Activated T-cell treated with anti-CD3 and anti-CD28 coated beads, Interleukin-2, amount 50 U/mL, for 1 hour (primary cell): ENCODE results near the gene TCHH.
A peak's percentile ranks its signal among the peaks of the same experiment; 100 is the strongest.
"Not testable (repeated sequence)": the region's sequence is repeated elsewhere in the genome, so short reads cannot be mapped to it uniquely, and the experiment has no call there.

Experiments used
- DNase-seq: peaks from one replicate; pipeline ENCODE4 v3.0.0-alpha.2; 2020

Gene TCHH

GRCh38 chr1:152112101-152112884, 3.0 kb downstream of the TCHH start:
- DNase-seq, result peak; percentile 19

GRCh38 chr1:152111515-152111968, 3.7 kb downstream of the TCHH start:
- peak; percentile 39 for DNase-seq

GRCh38 chr1:152110860-152111514, 4.3 kb downstream of the TCHH start:
- no peak for DNase-seq

GRCh38 chr1:152110365-152110859, 4.8 kb downstream of the TCHH start:
- DNase-seq, result peak; percentile 29

GRCh38 chr1:152109998-152110294, 5.3 kb downstream of the TCHH start:
- DNase-seq, result no peak

GRCh38 chr1:152109231-152109997, 5.8 kb downstream of the TCHH start:
- no peak for DNase-seq

GRCh38 chr1:152108882-152109222, 6.4 kb downstream of the TCHH start:
- no peak for DNase-seq

- peak; percentile 19 for DNase-seq
These were observed 7.0 kb downstream of the TCHH start for GRCh38 chr1:152107984-152108881.

GRCh38 chr1:152107031-152107983, 7.9 kb downstream of the TCHH start:
- DNase-seq, result no peak

- DNase-seq, result no peak
These were observed 10.4 kb downstream of the TCHH start for GRCh38 chr1:152104854-152105253.

GRCh38 chr1:152096931-152097330, 18.3 kb downstream of the TCHH start:
- DNase-seq, result no peak

GRCh38 chr1:152089014-152089674, 26.1 kb downstream of the TCHH start, which contains the start of gene TCHHL1:
Gene TCHHL1, minus strand, starts transcription at chr1:152089064. Its CDS starts 921 bp downstream, at chr1:152088143.
- DNase-seq, result no peak

GRCh38 chr1:152086760-152087159, 28.5 kb downstream of the TCHH start:
- DNase-seq, result no peak

- DNase-seq, result no peak
These were observed 30.4 kb downstream of the TCHH start for GRCh38 chr1:152084853-152085252.

GRCh38 chr1:152081026-152081425, 34.2 kb downstream of the TCHH start:
- DNase-seq, result not testable (repeated sequence)

- DNase-seq, result not testable (repeated sequence)
These were observed 34.8 kb downstream of the TCHH start for GRCh38 chr1:152080494-152080893.

GRCh38 chr1:152078831-152079441, 36.3 kb downstream of the TCHH start:
- DNase-seq, result no peak

GRCh38 chr1:152072311-152072710, 42.9 kb downstream of the TCHH start:
- DNase-seq, result no peak

- no peak for DNase-seq
These were observed 44.1 kb downstream of the TCHH start for GRCh38 chr1:152071123-152071522.

- DNase-seq, result no peak
These were observed 47.3 kb downstream of the TCHH start for GRCh38 chr1:152067929-152068328.
